K562 (cell line): Measurements from ENCODE around the gene HPSE2. TPM values are rescaled to one million over a fixed set of nuclear protein-coding genes. Genes with fewer than 3 reads are reported as not detected.

Experiments used
- ATAC-seq: fragments of 200-7000 bp; cut with Tn5 transposase; 3 replicates; pipeline ENCODE4 v1.9.1; 2020; ENCODE audit warnings: moderate library complexity
- BruUV-seq: library from RNA; stranded (reverse); fragments of 400-500 nt; replicated peaks from 2 replicates; lab custom pipeline; 2021; lab: Mats Ljungman, UMichigan
- CTCF ChIA-PET: fragments of 300-600 bp; formaldehyde crosslinking; extraction: SDS; loops from one replicate; lab custom pipeline; 2021; ENCODE audit warnings: low intra/inter-chr PET ratio; lab: Yijun Ruan, JAX
- POLR2A ChIA-PET: fragments of 300-600, 350-650 bp; sonication (Branson Sonifier 250); formaldehyde crosslinking; extraction: SDS; loops from one replicate; lab custom pipeline; 2021; ENCODE audit warnings: antibody characterized with exemption, inconsistent platforms; lab: Yijun Ruan, JAX
- DNase-seq, 4 experiments: peaks; one replicate each; pipeline versions ENCODE4 v3.0.0 to v3.0.0-alpha.2; 2011 to 2018; ENCODE audit warnings: low spot score in 3 of 4, mixed read lengths in 3 of 4; ENCODE audit errors: extremely low read depth in 1 of 4
- FAIRE-seq: peaks from 2 replicates; lab custom pipeline; 2011; peaks lifted over from hg19 to GRCh38; lab: Jason Lieb, UNC
- H2AFZ ChIP-seq: 2 replicates; pipeline ENCODE4 v1.6.0; 2011; ENCODE audit warnings: low read depth, low read length, control low read depth, inconsistent platforms
- H3K27ac ChIP-seq: fragments of 200-600 bp; 3 replicates; pipeline ENCODE4 v1.8.0; 2011; ENCODE audit warnings: low read depth, mild to moderate bottlenecking, control low read depth, inconsistent platforms, low read length, moderate library complexity, mixed read lengths; ENCODE audit errors: extremely low read depth
- H3K27me3 ChIP-seq, 2 experiments: fragments of 300-600 bp in 1 of 2; 2 replicates in 1 of 2; 3 replicates in 1 of 2; pipeline versions ENCODE4 v1.6.0 to v1.8.0; 2011; ENCODE audit warnings: inconsistent platforms in 2 of 2, low read length in 2 of 2, mild to moderate bottlenecking in 1 of 2, mixed read lengths in 1 of 2, moderate library complexity in 1 of 2; ENCODE audit not compliant: control insufficient read depth in 2 of 2, insufficient read depth in 2 of 2
- H3K36me3 ChIP-seq: fragments of 300-600 bp; 3 replicates; pipeline ENCODE4 v1.8.0; 2011; ENCODE audit warnings: mild to moderate bottlenecking, low read length, inconsistent platforms; ENCODE audit not compliant: control insufficient read depth, insufficient read depth
- H3K4me1 ChIP-seq, 2 experiments: fragments of 200-600 bp in 1 of 2; replicated peaks in 1 of 2; 2 replicates in 1 of 2; 3 replicates in 1 of 2; pipeline versions ENCODE4 v1.5.1 to v1.8.0; 2011; ENCODE audit warnings: inconsistent platforms in 2 of 2, low read length in 2 of 2, mild to moderate bottlenecking in 1 of 2, mixed read lengths in 1 of 2, moderate library complexity in 1 of 2; ENCODE audit not compliant: control insufficient read depth in 2 of 2, insufficient read depth in 2 of 2
- H3K4me2 ChIP-seq: 2 replicates; pipeline ENCODE4 v1.6.1; 2011; ENCODE audit warnings: low read length, control low read depth, inconsistent platforms, mixed read lengths; ENCODE audit not compliant: insufficient read depth
- H3K4me3 ChIP-seq: fragments of 200-600 bp; sonication (generic), shearing (Covaris generic); 2 replicates; pipeline ENCODE4 v1.5.1; 2016; ENCODE audit warnings: control low read depth, inconsistent platforms
- H3K79me2 ChIP-seq: fragments of 200-600 bp; 3 replicates; pipeline ENCODE4 v1.8.0; 2011; ENCODE audit warnings: low read length, inconsistent platforms; ENCODE audit not compliant: control insufficient read depth, insufficient read depth
- H3K9ac ChIP-seq, 2 experiments: 2 replicates each; pipeline versions ENCODE4 v1.6.0 to v1.6.1; 2011; ENCODE audit warnings: low read depth in 2 of 2, low read length in 2 of 2, control low read depth in 1 of 2, inconsistent platforms in 1 of 2, mild to moderate bottlenecking in 1 of 2, mixed read lengths in 1 of 2; ENCODE audit not compliant: insufficient read depth in 1 of 2
- H3K9me1 ChIP-seq: one replicate; pipeline ENCODE4 v1.6.0; 2011; ENCODE audit warnings: inconsistent platforms, mild to moderate bottlenecking, low read length, moderate library complexity; ENCODE audit not compliant: control insufficient read depth, insufficient read depth
- H3K9me3 ChIP-seq: replicated peaks from 2 replicates; pipeline ENCODE4 v1.5.1; 2011; ENCODE audit warnings: low read depth, low read length, inconsistent platforms; ENCODE audit not compliant: control insufficient read depth, insufficient read depth
- H4K20me1 ChIP-seq: replicated peaks from 2 replicates; pipeline ENCODE4 v1.6.1; 2011; ENCODE audit warnings: low read length, inconsistent platforms, mixed read lengths; ENCODE audit not compliant: control insufficient read depth, insufficient read depth
- AFF1 ChIP-seq, 2 experiments: fragments of 450-650 bp; IDR thresholded peaks; 2 replicates each; pipeline ENCODE4 v1.6.1; 2018; ENCODE audit warnings: mild to moderate bottlenecking in 2 of 2, low read depth in 1 of 2; ENCODE audit not compliant: partially characterized antibody in 2 of 2
- HDAC2 ChIP-seq: fragments of 450-650 bp; IDR thresholded peaks from 2 replicates; pipeline ENCODE4 v1.6.1; 2016; ENCODE audit warnings: mild to moderate bottlenecking
- MAFF ChIP-seq: IDR thresholded peaks from 2 replicates; pipeline ENCODE4 v1.6.1; 2012; ENCODE audit warnings: low read length, improper control_type of control experiment
- NEUROD1 ChIP-seq: fragments of 150-350 bp; IDR thresholded peaks from 2 replicates; pipeline ENCODE4 v1.6.1; 2014; ENCODE audit warnings: borderline replicate concordance, low read length, low read depth; ENCODE audit not compliant: partially characterized antibody
- PHF20 ChIP-seq: fragments of 450-650 bp; IDR thresholded peaks from 2 replicates; pipeline ENCODE4 v1.6.1; 2018; ENCODE audit not compliant: partially characterized antibody
- STAT5A ChIP-seq: IDR thresholded peaks from 2 replicates; pipeline ENCODE4 v1.6.1; 2012; ENCODE audit warnings: low read length, inconsistent platforms, borderline replicate concordance
- ZNF232 ChIP-seq: sonication (generic); formaldehyde crosslinking; IDR thresholded peaks from 2 replicates; pipeline ENCODE4 v1.8.0; 2022; ENCODE audit warnings: mild to moderate bottlenecking, missing genetic modification reagents
- ZNF79 ChIP-seq: fragments of 250-450 bp; sonication (Bioruptor Pico); IDR thresholded peaks from 2 replicates; pipeline ENCODE4 v1.4.0; 2020; ENCODE audit warnings: low read depth, mild to moderate bottlenecking, moderate library complexity
- WGBS: fragments of 100-300 bp; shearing (Covaris generic); methylation state at CpG from one replicate; pipeline ENCODE4 v1.1.6; 2016; ENCODE audit warnings: low coverage, mixed read lengths; ENCODE audit not compliant: insufficient coverage; ENCODE audit errors: missing lambda C conversion rate; 5-methylcytosine and 5-hydroxymethylcytosine counted together
- in situ Hi-C: fragments of 300-500 bp; cut with MboI; formaldehyde crosslinking; loops from 4 replicates; pipeline ENCODE4 v1.15.0; 2018; ENCODE audit warnings: inconsistent platforms, mixed read lengths
- intact Hi-C: fragments of 100-400 bp; cut with micrococcal nuclease; formaldehyde crosslinking; loops from 2 replicates; pipeline ENCODE4 v1.14.2; 2022
- polyA plus RNA-seq, 8 experiments: library from polyadenylated mRNA; depleted of rRNA in 4 of 8; stranded (reverse) in 5 of 8; unstranded in 3 of 8; fragments of >200 nt; fragmentation: Nextera tagmentation in 2 of 8; fragmentation: Illumina TruSeq in 1 of 8; extraction: Ambion mirVana in 2 of 8; extraction: Trizol in 1 of 8; gene quantifications; 2 replicates each; pipeline versions ENCODE4 v1.2.1 to v1.2.3, GENCODE V29; 2011 to 2014; ENCODE audit warnings: inconsistent platforms in 1 of 8, missing spikeins in 1 of 8
- total RNA-seq, 7 experiments: library from RNA; depleted of rRNA in 6 of 7; stranded (reverse); fragments of >200 nt in 6 of 7; fragmentation: Illumina TruSeq in 2 of 7; extraction: Trizol in 2 of 7; gene quantifications; 2 replicates each; pipeline versions ENCODE4 v1.2.1 to v1.2.3, GENCODE V29; 2011 to 2021; ENCODE audit warnings: low replicate concordance in 1 of 7
- TF ChIP-seq, protein P1 (sequence below): sonication (generic); formaldehyde crosslinking; IDR thresholded peaks from 2 replicates; pipeline ENCODE4 v1.8.0; 2022; ENCODE audit warnings: mild to moderate bottlenecking, missing genetic modification reagents
- TF ChIP-seq, protein P2 (sequence below): IDR thresholded peaks from 2 replicates; pipeline ENCODE4 v1.6.1; 2012; ENCODE audit warnings: low read depth, low read length, improper control_type of control experiment, borderline replicate concordance

Gene HPSE2
- total and polyA plus RNA-seq, 9 of the 15 experiments (the other 6 are each of a cell fraction or from before 2014, with no cell fraction given) = 0.03 to 0.10 (median 0.04) TPM; not detected in 2

DNA sequence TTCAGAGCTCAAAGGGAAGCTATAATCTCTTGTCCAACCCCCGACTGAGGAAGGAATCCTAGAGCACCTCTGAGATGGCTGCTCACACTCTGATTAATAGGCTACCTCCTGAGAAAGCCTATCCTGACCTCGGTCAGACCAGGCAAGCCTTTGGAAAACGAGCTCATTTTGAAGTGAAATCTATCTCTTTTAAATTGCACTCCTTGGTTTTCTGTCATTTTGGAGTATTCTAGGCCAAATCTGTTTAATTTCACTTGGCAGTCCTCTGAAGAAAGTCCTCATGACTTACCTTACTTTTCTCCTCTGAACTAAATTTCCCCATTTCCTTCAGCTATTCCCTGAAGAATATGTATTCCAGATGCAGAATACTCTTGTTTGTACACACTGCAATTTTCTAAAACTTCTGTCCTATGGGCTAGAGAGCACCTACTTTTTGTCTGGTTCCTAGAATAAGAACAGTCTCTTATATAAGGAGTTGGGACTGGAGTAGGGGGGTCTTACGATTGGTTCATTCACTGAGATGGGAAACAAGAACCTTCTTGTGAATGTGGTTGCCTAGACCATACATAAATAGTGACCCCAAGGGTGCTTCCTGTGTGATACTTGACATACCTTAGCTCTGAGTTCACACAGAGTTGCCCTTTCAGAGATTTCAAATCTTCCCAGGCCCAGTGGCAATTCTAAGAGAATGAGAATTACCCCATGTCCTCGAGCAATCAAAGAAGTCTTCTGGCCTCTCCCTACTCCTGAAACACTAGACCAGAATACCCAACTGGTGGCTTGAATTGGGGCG, 757.0 kb downstream of the HPSE2 start:
- Histone ChIP-seq H3K9me1 (no peaks in the 10 kb centered on the region), H3K4me3 (no peak overlapping the region), H3K27ac (no peak overlapping the region), H3K27me3 (0 out of 5 replicates have a peak, but pooled peaks cover 0 to 3% of the 10 kb centered on the region in 2 experiments), H3K79me2 (no peaks in the 10 kb centered on the region), H4K20me1 (no peaks in the 10 kb centered on the region), H3K9me3 (no peaks in the 10 kb centered on the region; the same call in 1 of the 2 replicates), H3K36me3 (no peaks in the 10 kb centered on the region), H3K4me1 (no peaks in the 10 kb centered on the region), H2AFZ (no peak overlapping the region), H3K4me2 (no peak overlapping the region), H3K9ac (no peak overlapping the region)
- POLR2A ChIA-PET = interaction anchor here (0.8 to 1.1 kb wide), 2 partner anchors 9 to 11 kb away, joined by 3 read pairs; no protein-coding TSS in a partner anchor
- intact Hi-C loops = no loop called here
- WGBS = 1% methylated on average over 6 of the region's 6 CpGs
- CTCF ChIA-PET = no interaction called here
- DNase-seq = no peak
- no TSS peak for BruUV-seq
- in situ Hi-C loops = no loop called here
- no peak for FAIRE-seq
- ATAC-seq = no peak
- TF ChIP-seq ZNF232 (CRISPR knock-in tag) (no peak), NEUROD1 (no peak), MAFF (no peak), HDAC2 (no peak), PHF20 (no peak), STAT5A (no peak), ZNF79 (no peak), AFF1 (IDR thresholded peaks at IDR 0.05; ENCODE audit: low read depth in 1 of 2, partially characterized antibody in 2 of 2) (no peak)
- TF ChIP-seq, protein P1, sequence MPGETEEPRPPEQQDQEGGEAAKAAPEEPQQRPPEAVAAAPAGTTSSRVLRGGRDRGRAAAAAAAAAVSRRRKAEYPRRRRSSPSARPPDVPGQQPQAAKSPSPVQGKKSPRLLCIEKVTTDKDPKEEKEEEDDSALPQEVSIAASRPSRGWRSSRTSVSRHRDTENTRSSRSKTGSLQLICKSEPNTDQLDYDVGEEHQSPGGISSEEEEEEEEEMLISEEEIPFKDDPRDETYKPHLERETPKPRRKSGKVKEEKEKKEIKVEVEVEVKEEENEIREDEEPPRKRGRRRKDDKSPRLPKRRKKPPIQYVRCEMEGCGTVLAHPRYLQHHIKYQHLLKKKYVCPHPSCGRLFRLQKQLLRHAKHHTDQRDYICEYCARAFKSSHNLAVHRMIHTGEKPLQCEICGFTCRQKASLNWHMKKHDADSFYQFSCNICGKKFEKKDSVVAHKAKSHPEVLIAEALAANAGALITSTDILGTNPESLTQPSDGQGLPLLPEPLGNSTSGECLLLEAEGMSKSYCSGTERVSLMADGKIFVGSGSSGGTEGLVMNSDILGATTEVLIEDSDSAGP (CRISPR knock-in tag) = no peak
- TF ChIP-seq, protein P2, sequence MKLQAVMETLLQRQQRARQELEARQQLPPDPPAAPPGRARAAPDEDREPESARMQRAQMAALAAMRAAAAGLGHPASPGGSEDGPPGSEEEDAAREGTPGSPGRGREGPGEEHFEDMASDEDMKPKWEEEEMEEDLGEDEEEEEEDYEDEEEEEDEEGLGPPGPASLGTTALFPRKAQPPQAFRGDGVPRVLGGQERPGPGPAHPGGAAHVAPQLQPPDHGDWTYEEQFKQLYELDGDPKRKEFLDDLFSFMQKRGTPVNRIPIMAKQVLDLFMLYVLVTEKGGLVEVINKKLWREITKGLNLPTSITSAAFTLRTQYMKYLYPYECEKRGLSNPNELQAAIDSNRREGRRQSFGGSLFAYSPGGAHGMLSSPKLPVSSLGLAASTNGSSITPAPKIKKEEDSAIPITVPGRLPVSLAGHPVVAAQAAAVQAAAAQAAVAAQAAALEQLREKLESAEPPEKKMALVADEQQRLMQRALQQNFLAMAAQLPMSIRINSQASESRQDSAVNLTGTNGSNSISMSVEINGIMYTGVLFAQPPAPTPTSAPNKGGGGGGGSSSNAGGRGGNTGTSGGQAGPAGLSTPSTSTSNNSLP = no peak
